Left lung (tissue), 10 donors: Measurements from ENCODE around the gene MACROD2. TPM values are rescaled to one million over a fixed set of nuclear protein-coding genes. Genes with fewer than 3 reads are reported as not detected.

Experiments used
- ATAC-seq: fragments of 200-7000 bp; cut with Tn5 transposase; one replicate; pipeline ENCODE4 v1.9.1; 2020; ENCODE audit warnings: moderate library complexity
- DNase-seq, 4 donors: peaks; one replicate each; pipeline ENCODE4 v3.0.0-alpha.2; 2013 to 2020
- H3K27ac ChIP-seq, 2 donors: fragments of 200-600 bp; sonication (generic) in 1 of 2; one replicate each; pipeline versions ENCODE4 v1.5.0 to v1.8.0; 2020 to 2021
- H3K27me3 ChIP-seq, 2 donors: fragments of 200-600 bp; sonication (generic) in 1 of 2; one replicate each; pipeline versions ENCODE4 v1.5.0 to v1.8.0; 2020 to 2021
- H3K36me3 ChIP-seq, 2 donors: fragments of 200-600 bp; sonication (generic) in 1 of 2; one replicate each; pipeline versions ENCODE4 v1.5.0 to v1.8.0; 2020 to 2021
- H3K4me1 ChIP-seq, 2 donors: fragments of 200-600 bp; one replicate each; pipeline ENCODE4 v1.8.0; 2021
- H3K4me3 ChIP-seq, 2 donors: fragments of 200-600 bp; sonication (generic) in 1 of 2; one replicate each; pipeline versions ENCODE4 v1.5.0 to v1.8.0; 2020 to 2021; ENCODE audit warnings: mild to moderate bottlenecking in 1 of 2
- H3K9me3 ChIP-seq, 2 donors: fragments of 200-600 bp; sonication (generic) in 1 of 2; one replicate each; pipeline versions ENCODE4 v1.5.0 to v1.8.0; 2020 to 2021
- CTCF ChIP-seq, 2 donors: fragments of 200-600 bp; sonication (generic) in 1 of 2; IDR thresholded peaks; one replicate each; pipeline versions ENCODE4 v1.5.0 to v1.8.0; 2021; ENCODE audit warnings: antibody characterized with exemption in 2 of 2
- intact Hi-C, 2 donors: fragments of 100-400 bp; cut with DNase I; formaldehyde crosslinking; loops; one replicate each; pipeline versions ENCODE4 v1.11.2 to v1.14.2; 2022
- polyA plus RNA-seq, 6 donors: library from polyadenylated mRNA; unstranded; fragments of 120-200 nt; gene quantifications; one replicate each; pipeline ENCODE4 v1.2.1, GENCODE V29; 2013; ENCODE audit not compliant: insufficient read length in 6 of 6
- total RNA-seq, 2 donors: library from RNA; stranded (reverse); fragmentation: NEBNext Ultra II Directional; extraction: Animal tissue kit (Norgen Biotek cat#: 25700); gene quantifications; one replicate each; pipeline ENCODE4 v1.2.1, GENCODE V29; 2021
- donor health status: DM: no; HTN: yes; CAD: no.
- donor health status: DM: no; HTN: no; CAD: no.

Gene MACROD2
- total and polyA plus RNA-seq, 8 donors, result 6.1 to 23.6 (median 8.9) TPM

- no peaks in the 10 kb centered on the region for H3K27me3 ChIP-seq
- H3K27ac ChIP-seq, result no peak overlapping the region
- no peak for ATAC-seq
- no peak overlapping the region for H3K4me3 ChIP-seq
- no peak for DNase-seq
- intact Hi-C loops, result no loop called here
- H3K9me3 ChIP-seq, result no peaks in the 10 kb centered on the region
- H3K4me1 ChIP-seq, result no peaks in the 10 kb centered on the region
- no peak for TF ChIP-seq CTCF (IDR thresholded peaks at IDR 0.05)
- no peaks in the 10 kb centered on the region for H3K36me3 ChIP-seq
Measured at GRCh38 chr20:15419856-15420255, 1424.5 kb downstream of the MACROD2 start.

GRCh38 chr20:15422966-15423365 is 1427.7 kb downstream of the MACROD2 start:
- intact Hi-C loops, result no loop called here
- Histone ChIP-seq H3K9me3 (no peaks in the 10 kb centered on the region), H3K27ac (no peak overlapping the region), H3K36me3 (no peaks in the 10 kb centered on the region), H3K4me1 (no peaks in the 10 kb centered on the region), H3K27me3 (no peaks in the 10 kb centered on the region), H3K4me3 (no peak overlapping the region)
- no peak for TF ChIP-seq CTCF (IDR thresholded peaks at IDR 0.05)
- ATAC-seq, result no peak
- DNase-seq, result no peak

GRCh38 chr20:15439551-15439950 is 1444.2 kb downstream of the MACROD2 start:
- Histone ChIP-seq H3K27ac (no peak overlapping the region), H3K4me1 (no peaks in the 10 kb centered on the region), H3K36me3 (no peaks in the 10 kb centered on the region), H3K27me3 (no peaks in the 10 kb centered on the region), H3K4me3 (no peak overlapping the region), H3K9me3 (peaks cover 0 to 2% of the 10 kb centered on the region in 2 donors)
- TF ChIP-seq CTCF (IDR thresholded peaks at IDR 0.05), result no peak
- ATAC-seq (no peak), DNase-seq (no peak)
- intact Hi-C loops, result no loop called here

GRCh38 chr20:15440049-15440820 is 1444.9 kb downstream of the MACROD2 start:
- DNase-seq, result no peak
- Histone ChIP-seq H3K27ac (no peak overlapping the region), H3K4me1 (no peaks in the 10 kb centered on the region)

More at GRCh38 chr20:15440049-15440820, 1444.9 kb downstream of the MACROD2 start:
- Histone ChIP-seq H3K9me3 (no peaks in the 10 kb centered on the region), H3K27me3 (no peaks in the 10 kb centered on the region), H3K4me3 (no peak overlapping the region), H3K36me3 (no peaks in the 10 kb centered on the region)
- no peak for TF ChIP-seq CTCF (IDR thresholded peaks at IDR 0.05)
- intact Hi-C loops, result no loop called here
- no peak for ATAC-seq
